Breast epithelium (tissue), 3 donors: ENCODE measurements around the gene HLA-DQA1.

ENCODE experiments used
- CTCF ChIP-seq, 3 donors: fragments of 450-650 bp; IDR thresholded peaks; one replicate each; pipeline ENCODE4 v1.5.1; 2016 to 2017; ENCODE audit warnings: antibody characterized with exemption in 3 of 3, mild to moderate bottlenecking in 3 of 3, moderate library complexity in 3 of 3
- POLR2A ChIP-seq: fragments of 450-650 bp; IDR thresholded peaks from one replicate; pipeline ENCODE4 v1.6.1; 2016; ENCODE audit warnings: antibody characterized with exemption, mild to moderate bottlenecking, moderate library complexity
- POLR2AphosphoS5 ChIP-seq, 3 donors: sonication (generic); formaldehyde crosslinking; IDR thresholded peaks; one replicate each; pipeline ENCODE4 v1.6.1; 2017; ENCODE audit warnings: antibody characterized with exemption in 3 of 3

DNA sequence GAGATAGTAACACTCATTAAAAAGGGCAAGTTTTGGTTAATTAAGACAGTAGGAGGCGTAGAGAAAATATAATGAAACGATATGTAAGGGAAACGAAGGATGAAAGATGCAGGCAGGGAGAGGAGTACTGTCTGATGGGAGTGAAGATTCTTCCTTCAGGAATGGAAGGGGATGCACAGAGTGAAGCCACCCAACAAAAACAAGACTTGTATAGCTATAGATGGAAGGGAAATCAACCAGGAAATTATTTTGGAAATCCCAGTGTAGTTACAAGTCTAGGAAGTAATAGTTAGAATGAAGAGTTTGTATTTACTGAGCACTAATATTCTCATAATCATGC, 27.8 kb upstream of the HLA-DQA1 start:
- TF ChIP-seq POLR2A: no peak
- no peak for TF ChIP-seq CTCF (IDR thresholded peaks at IDR 0.05)
- no peak for TF ChIP-seq POLR2AphosphoS5 (IDR thresholded peaks at IDR 0.05)
